ENCODE data around the gene NR5A2. TPM values are rescaled to one million over a fixed set of nuclear protein-coding genes. Genes with fewer than 3 reads are reported as not detected.

The NR5A2 gene
- total and polyA plus RNA-seq, 3 donors from 2014 or later = 1.3 to 4.4 (median 2.3) TPM

DNA sequence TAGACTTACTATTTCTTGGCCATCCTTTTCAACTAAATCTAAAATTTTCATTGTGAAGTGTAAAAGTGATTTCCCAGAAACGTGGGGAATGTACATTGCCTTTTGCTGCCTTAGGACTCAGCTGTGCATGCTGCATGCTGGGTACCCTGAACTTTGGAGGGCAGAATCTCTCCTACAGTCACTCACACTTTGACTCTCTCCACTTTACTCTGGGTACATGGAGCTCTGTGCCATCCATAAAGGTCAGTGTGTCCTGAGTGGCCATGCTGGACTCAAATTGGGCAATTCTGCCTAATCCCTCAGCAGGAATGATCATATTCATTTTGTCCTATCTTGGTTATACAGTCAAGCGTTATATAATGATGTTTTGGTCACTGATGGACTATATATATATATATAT, 105.6 kb downstream of the NR5A2 start:
- no peak overlapping the region for H3K27ac ChIP-seq
- H3K9me3 ChIP-seq = no peaks in the 10 kb centered on the region
- no peaks in the 10 kb centered on the region for H3K36me3 ChIP-seq (ENCODE audit: low read depth, missing control alignments)
- no peak for DNase-seq
- TF ChIP-seq, protein P1, sequence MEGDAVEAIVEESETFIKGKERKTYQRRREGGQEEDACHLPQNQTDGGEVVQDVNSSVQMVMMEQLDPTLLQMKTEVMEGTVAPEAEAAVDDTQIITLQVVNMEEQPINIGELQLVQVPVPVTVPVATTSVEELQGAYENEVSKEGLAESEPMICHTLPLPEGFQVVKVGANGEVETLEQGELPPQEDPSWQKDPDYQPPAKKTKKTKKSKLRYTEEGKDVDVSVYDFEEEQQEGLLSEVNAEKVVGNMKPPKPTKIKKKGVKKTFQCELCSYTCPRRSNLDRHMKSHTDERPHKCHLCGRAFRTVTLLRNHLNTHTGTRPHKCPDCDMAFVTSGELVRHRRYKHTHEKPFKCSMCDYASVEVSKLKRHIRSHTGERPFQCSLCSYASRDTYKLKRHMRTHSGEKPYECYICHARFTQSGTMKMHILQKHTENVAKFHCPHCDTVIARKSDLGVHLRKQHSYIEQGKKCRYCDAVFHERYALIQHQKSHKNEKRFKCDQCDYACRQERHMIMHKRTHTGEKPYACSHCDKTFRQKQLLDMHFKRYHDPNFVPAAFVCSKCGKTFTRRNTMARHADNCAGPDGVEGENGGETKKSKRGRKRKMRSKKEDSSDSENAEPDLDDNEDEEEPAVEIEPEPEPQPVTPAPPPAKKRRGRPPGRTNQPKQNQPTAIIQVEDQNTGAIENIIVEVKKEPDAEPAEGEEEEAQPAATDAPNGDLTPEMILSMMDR (IDR thresholded peaks at IDR 0.05) = no peak
- no peak for TF ChIP-seq POLR2A (IDR thresholded peaks at IDR 0.05)
- 89 to 90% methylated on average over 2 of the region's 2 CpGs for WGBS, 2 donors
- no peak overlapping the region for H3K4me3 ChIP-seq
- H3K4me1 ChIP-seq = no peaks in the 10 kb centered on the region
- no peaks in the 10 kb centered on the region for H3K27me3 ChIP-seq
- intact Hi-C loops (cut with DNase I; ENCODE audit: low total_unique reads) = no loop called here

- WGBS, 2 donors = 94 to 97% methylated on average over 2 of the region's 2 CpGs
These were observed 106.6 kb downstream of the NR5A2 start for GRCh38 chr1:200134116-200134515.

DNA sequence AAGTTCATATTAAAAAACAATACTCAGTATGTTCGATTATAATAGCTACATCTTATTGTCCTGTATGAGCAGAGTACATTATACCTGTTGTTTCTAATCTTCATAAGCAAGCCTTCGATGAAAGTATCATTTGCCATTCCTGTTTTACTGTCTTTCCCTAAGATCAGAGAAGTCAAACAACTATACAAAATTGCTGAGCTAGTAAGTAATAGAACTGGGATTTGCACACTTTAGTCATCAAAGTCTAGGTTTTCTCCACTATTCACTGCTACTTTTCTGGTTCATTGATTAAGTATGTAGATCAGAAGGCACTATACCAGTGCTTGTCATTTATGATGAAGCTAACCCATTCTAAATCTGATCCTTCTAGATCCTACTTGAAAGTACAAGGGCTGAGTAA, 108.9 kb downstream of the NR5A2 start:
- TF ChIP-seq POLR2A (IDR thresholded peaks at IDR 0.05) = no peak
- TF ChIP-seq, protein P1 (IDR thresholded peaks at IDR 0.05) = no peak
- Histone ChIP-seq H3K9me3 (no peaks in the 10 kb centered on the region), H3K36me3 (ENCODE audit: low read depth, missing control alignments) (no peaks in the 10 kb centered on the region), H3K27me3 (no peaks in the 10 kb centered on the region), H3K4me3 (no peak overlapping the region), H3K27ac (no peak overlapping the region), H3K4me1 (no peaks in the 10 kb centered on the region)
- no peak for DNase-seq
- 88 to 93% methylated on average over 2 of the region's 2 CpGs for WGBS, 2 donors
- intact Hi-C loops (cut with DNase I; ENCODE audit: low total_unique reads) = no loop called here

More at GRCh38 chr1:200134116-200134515, 106.6 kb downstream of the NR5A2 start:
- no peak overlapping the region for H3K4me3 ChIP-seq
- DNase-seq = no peak
- H3K4me1 ChIP-seq = no peaks in the 10 kb centered on the region
- no peak overlapping the region for H3K27ac ChIP-seq
- TF ChIP-seq, protein P1 (IDR thresholded peaks at IDR 0.05) = no peak
- TF ChIP-seq POLR2A (IDR thresholded peaks at IDR 0.05) = no peak
- no peaks in the 10 kb centered on the region for H3K9me3 ChIP-seq
- H3K36me3 ChIP-seq (ENCODE audit: low read depth, missing control alignments) = no peaks in the 10 kb centered on the region
- no peaks in the 10 kb centered on the region for H3K27me3 ChIP-seq
- intact Hi-C loops (cut with DNase I; ENCODE audit: low total_unique reads) = no loop called here

GRCh38 chr1:200139661-200140250, 112.2 kb downstream of the NR5A2 start:
- no peak overlapping the region for H3K27ac ChIP-seq
- no peak overlapping the region for H3K4me3 ChIP-seq
- no peaks in the 10 kb centered on the region for H3K36me3 ChIP-seq (ENCODE audit: low read depth, missing control alignments)
- WGBS, 2 donors = 80 to 84% methylated on average over 4 of the region's 4 CpGs
- H3K4me1 ChIP-seq = no peaks in the 10 kb centered on the region
- intact Hi-C loops (cut with DNase I; ENCODE audit: low total_unique reads) = no loop called here
- DNase-seq = peak; percentile 30
- H3K9me3 ChIP-seq = no peaks in the 10 kb centered on the region
- no peak for TF ChIP-seq POLR2A (IDR thresholded peaks at IDR 0.05)
- TF ChIP-seq, protein P1 (IDR thresholded peaks at IDR 0.05) = peak in 1 of 3 experiments; percentile 30
- H3K27me3 ChIP-seq = no peaks in the 10 kb centered on the region

- Histone ChIP-seq H3K4me1 (no peaks in the 10 kb centered on the region), H3K36me3 (ENCODE audit: low read depth, missing control alignments) (no peaks in the 10 kb centered on the region), H3K27me3 (no peaks in the 10 kb centered on the region), H3K27ac (no peak overlapping the region), H3K9me3 (no peaks in the 10 kb centered on the region), H3K4me3 (no peak overlapping the region)
- DNase-seq = no peak
- WGBS, 2 donors = 89 to 92% methylated on average over 6 of the region's 6 CpGs
- TF ChIP-seq POLR2A (IDR thresholded peaks at IDR 0.05) = no peak
- TF ChIP-seq, protein P1 (IDR thresholded peaks at IDR 0.05) = no peak
- intact Hi-C loops (cut with DNase I; ENCODE audit: low total_unique reads) = no loop called here
These were observed 115.8 kb downstream of the NR5A2 start for GRCh38 chr1:200143347-200143746.
